GM18508 (cell line): Measurements from ENCODE around the gene SMIM10L2A.
A peak's percentile ranks its signal among the peaks of the same experiment; 100 is the strongest.
"Not testable (repeated sequence)": the region's sequence is repeated elsewhere in the genome, so short reads cannot be mapped to it uniquely, and the experiment has no call there.

Source experiments
- ATAC-seq: cut with Tn5 transposase; IDR thresholded peaks from one replicate; pipeline ENCODE4 v1.9.1; 2021; ENCODE audit warnings: moderate number of reproducible peaks; ENCODE audit not compliant: insufficient read depth, unreplicated experiment

Gene SMIM10L2A

GRCh38 chrX:135449637-135450550 is 28.1 kb downstream of the SMIM10L2A start:
- no peak for ATAC-seq

GRCh38 chrX:135453381-135453780 is 31.6 kb downstream of the SMIM10L2A start:
- no peak for ATAC-seq

GRCh38 chrX:135454816-135455215 is 33.1 kb downstream of the SMIM10L2A start:
- no peak for ATAC-seq

- not testable (repeated sequence) for ATAC-seq
These were observed 40.0 kb downstream of the SMIM10L2A start for GRCh38 chrX:135461756-135462155.

GRCh38 chrX:135463937-135464336 is 42.2 kb downstream of the SMIM10L2A start:
- ATAC-seq, result peak; percentile 48

GRCh38 chrX:135476378-135476777 is 54.6 kb downstream of the SMIM10L2A start:
- no peak for ATAC-seq

- ATAC-seq, result no peak
These were observed 55.8 kb downstream of the SMIM10L2A start for GRCh38 chrX:135477576-135477975.
